SK-N-SH treated with all-trans-retinoic acid at 6 μM for 48 hours (cell line): ENCODE measurements around the gene OSMR.

Experiments
- ARNTL ChIP-seq: fragments of 450-650 bp; formaldehyde crosslinking; IDR thresholded peaks from 2 replicates; pipeline ENCODE4 v1.5.0; 2020; ENCODE audit warnings: low read depth, mild to moderate bottlenecking, moderate library complexity, borderline replicate concordance
- BACH2 ChIP-seq: fragments of 250-450 bp; sonication (Bioruptor Pico); IDR thresholded peaks from 2 replicates; pipeline ENCODE4 v1.9.0; 2021; ENCODE audit warnings: mild to moderate bottlenecking, borderline replicate concordance
- CREB5 ChIP-seq: fragments of 250-450 bp; sonication (Bioruptor Pico); IDR thresholded peaks from 2 replicates; pipeline ENCODE4 v1.5.1; 2020; ENCODE audit warnings: low read depth, mild to moderate bottlenecking, moderate library complexity
- CSDC2 ChIP-seq: fragments of 250-450 bp; sonication (Bioruptor Pico); IDR thresholded peaks from 2 replicates; pipeline ENCODE4 v1.5.0; 2020; ENCODE audit warnings: mild to moderate bottlenecking, moderate library complexity
- CSRNP3 ChIP-seq: fragments of 250-450 bp; sonication (Bioruptor Pico); IDR thresholded peaks from 2 replicates; pipeline ENCODE4 v1.5.1; 2021; ENCODE audit warnings: mild to moderate bottlenecking, moderate library complexity
- ESRRG ChIP-seq: fragments of 250-450 bp; sonication (Bioruptor Pico); IDR thresholded peaks from 2 replicates; pipeline ENCODE4 v1.6.1; 2021; ENCODE audit warnings: mild to moderate bottlenecking
- GLIS3 ChIP-seq: fragments of 250-450 bp; sonication (Bioruptor Pico); IDR thresholded peaks from 2 replicates; pipeline ENCODE4 v1.5.0; 2020; ENCODE audit warnings: mild to moderate bottlenecking, moderate library complexity
- PATZ1 ChIP-seq: fragments of 250-450 bp; sonication (Bioruptor Pico); IDR thresholded peaks from 2 replicates; pipeline ENCODE4 v1.8.0; 2020; ENCODE audit warnings: mild to moderate bottlenecking, moderate library complexity, borderline replicate concordance
- ZFP30 ChIP-seq: fragments of 450-650 bp; formaldehyde crosslinking; IDR thresholded peaks from 2 replicates; pipeline ENCODE4 v1.5.0; 2022; ENCODE audit warnings: mild to moderate bottlenecking, moderate library complexity

- TF ChIP-seq PATZ1 (CRISPR knock-in tag) (no peak), ARNTL (CRISPR knock-in tag) (no peak), CSRNP3 (CRISPR knock-in tag) (no peak), GLIS3 (CRISPR knock-in tag) (no peak), ESRRG (no peak), CSDC2 (CRISPR knock-in tag) (no peak), ZFP30 (CRISPR knock-in tag) (no peak), BACH2 (CRISPR knock-in tag) (no peak), CREB5 (CRISPR knock-in tag) (no peak)
These were observed 2.8 kb downstream of the OSMR start for GRCh38 chr5:38848637-38849036.
